Measurements from ENCODE around the gene GPANK1.
A peak's percentile ranks its signal among the peaks of the same experiment; 100 is the strongest.

Gene GPANK1

DNA sequence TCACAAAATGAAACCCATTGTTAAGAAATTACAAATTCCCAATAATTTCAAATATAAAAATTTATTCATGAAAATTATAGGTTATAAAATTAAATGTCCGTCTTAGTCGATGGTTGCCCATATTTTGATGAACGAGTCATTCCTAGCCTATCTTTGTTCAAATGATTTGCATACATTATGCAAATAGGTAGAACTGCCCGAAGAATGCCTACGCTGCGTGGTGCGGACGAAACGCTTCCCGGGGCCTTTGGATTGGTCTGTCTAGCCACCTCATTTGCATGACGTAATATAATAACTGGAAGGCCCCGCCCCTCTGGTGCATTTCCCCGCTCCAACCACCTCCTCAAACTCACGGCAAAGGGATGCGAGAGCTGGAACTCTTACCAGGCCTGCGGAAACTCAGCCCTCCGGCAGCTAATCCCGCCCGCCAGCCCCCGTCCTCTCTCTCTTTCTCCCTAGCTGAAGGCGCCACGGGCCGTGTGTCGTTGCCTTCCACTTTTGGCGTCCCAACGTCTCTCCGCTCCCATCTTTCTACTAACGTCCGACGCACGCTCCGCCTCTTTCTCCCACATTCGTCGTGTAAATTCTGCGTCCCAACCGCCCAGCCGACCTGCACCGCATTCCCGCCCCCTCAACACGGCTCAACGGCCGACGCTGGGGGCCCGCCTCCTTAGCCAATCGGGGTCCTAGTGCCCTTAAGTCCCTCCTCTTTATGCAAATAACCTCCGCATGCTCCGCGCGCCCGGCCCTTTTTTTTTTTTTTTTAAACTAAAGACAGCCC is 44.8 kb downstream of the GPANK1 start:
- H3K4me3 ChIP-seq (ENCODE audit: low read depth, low read length): peak overlapping the region; percentile 66
- H3K4me1 ChIP-seq (ENCODE audit: control insufficient read depth, insufficient read depth, low read length): peaks cover 7% of the 10 kb centered on the region; the same call in 1 of the 2 replicates
- ChIA-PET POLR2A (interaction anchor here (0.7 to 3.1 kb wide), 11 partner anchors 19 to 208 kb away, joined by 3 to 10 read pairs (median 5); partner anchors contain the start of genes ABHD16A, DDX39B, GPANK1 and HSPA1B), CTCF (interaction anchor here (0.7 to 1.5 kb wide), 3 partner anchors 13 to 322 kb away, joined by 3 read pairs; no protein-coding TSS in a partner anchor)
- H3K9me3 ChIP-seq (ENCODE audit: control insufficient read depth, insufficient read depth, low read depth, low read length): no peaks in the 10 kb centered on the region
- peaks cover 19 to 38% of the 10 kb centered on the region in 2 experiments for H3K36me3 ChIP-seq (ENCODE audit: control insufficient read depth in 2 of 2, insufficient read depth in 1 of 2, low read length in 2 of 2)
- H3K27ac ChIP-seq (ENCODE audit: extremely low read depth, low read depth, low read length): peak overlapping the region; percentile 99
- peak; percentile 48; the same call in 1 of the 2 replicates for TF ChIP-seq ZNF660 (tag by site-specific recombination; IDR thresholded peaks at IDR 0.05)
- TF ChIP-seq, protein P1, sequence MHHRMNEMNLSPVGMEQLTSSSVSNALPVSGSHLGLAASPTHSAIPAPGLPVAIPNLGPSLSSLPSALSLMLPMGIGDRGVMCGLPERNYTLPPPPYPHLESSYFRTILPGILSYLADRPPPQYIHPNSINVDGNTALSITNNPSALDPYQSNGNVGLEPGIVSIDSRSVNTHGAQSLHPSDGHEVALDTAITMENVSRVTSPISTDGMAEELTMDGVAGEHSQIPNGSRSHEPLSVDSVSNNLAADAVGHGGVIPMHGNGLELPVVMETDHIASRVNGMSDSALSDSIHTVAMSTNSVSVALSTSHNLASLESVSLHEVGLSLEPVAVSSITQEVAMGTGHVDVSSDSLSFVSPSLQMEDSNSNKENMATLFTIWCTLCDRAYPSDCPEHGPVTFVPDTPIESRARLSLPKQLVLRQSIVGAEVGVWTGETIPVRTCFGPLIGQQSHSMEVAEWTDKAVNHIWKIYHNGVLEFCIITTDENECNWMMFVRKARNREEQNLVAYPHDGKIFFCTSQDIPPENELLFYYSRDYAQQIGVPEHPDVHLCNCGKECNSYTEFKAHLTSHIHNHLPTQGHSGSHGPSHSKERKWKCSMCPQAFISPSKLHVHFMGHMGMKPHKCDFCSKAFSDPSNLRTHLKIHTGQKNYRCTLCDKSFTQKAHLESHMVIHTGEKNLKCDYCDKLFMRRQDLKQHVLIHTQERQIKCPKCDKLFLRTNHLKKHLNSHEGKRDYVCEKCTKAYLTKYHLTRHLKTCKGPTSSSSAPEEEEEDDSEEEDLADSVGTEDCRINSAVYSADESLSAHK (tag by site-specific recombination; IDR thresholded peaks at IDR 0.05): peak; percentile 47; the same call in 1 of the 2 replicates
- peak; percentile 56 for TF ChIP-seq ZBTB8A (tag by site-specific recombination; IDR thresholded peaks at IDR 0.05)
- peak; percentile 91 for TF ChIP-seq ZNF24 (tag by site-specific recombination; IDR thresholded peaks at IDR 0.05)
- TF ChIP-seq SP7 (tag by site-specific recombination; IDR thresholded peaks at IDR 0.05): peak; percentile 62
- TF ChIP-seq ZNF221 (tag by site-specific recombination; IDR thresholded peaks at IDR 0.05; ENCODE audit: borderline replicate concordance): no peak
- TF ChIP-seq ZNF629 (tag by site-specific recombination; IDR thresholded peaks at IDR 0.05): peak; percentile 99
- peak; percentile 87 for TF ChIP-seq ZBTB17 (tag by site-specific recombination; IDR thresholded peaks at IDR 0.05)
- no peak for TF ChIP-seq ZNF354C (tag by site-specific recombination; IDR thresholded peaks at IDR 0.05; ENCODE audit: borderline replicate concordance, low read depth)
- no peak for TF ChIP-seq ZNF138 (tag by site-specific recombination; IDR thresholded peaks at IDR 0.05; ENCODE audit: borderline replicate concordance)
- TF ChIP-seq ZNF174 (tag by site-specific recombination; IDR thresholded peaks at IDR 0.05): no peak
- no peak for TF ChIP-seq ZFP3 (tag by site-specific recombination; IDR thresholded peaks at IDR 0.05; ENCODE audit: low read depth)
- TF ChIP-seq, protein P2, sequence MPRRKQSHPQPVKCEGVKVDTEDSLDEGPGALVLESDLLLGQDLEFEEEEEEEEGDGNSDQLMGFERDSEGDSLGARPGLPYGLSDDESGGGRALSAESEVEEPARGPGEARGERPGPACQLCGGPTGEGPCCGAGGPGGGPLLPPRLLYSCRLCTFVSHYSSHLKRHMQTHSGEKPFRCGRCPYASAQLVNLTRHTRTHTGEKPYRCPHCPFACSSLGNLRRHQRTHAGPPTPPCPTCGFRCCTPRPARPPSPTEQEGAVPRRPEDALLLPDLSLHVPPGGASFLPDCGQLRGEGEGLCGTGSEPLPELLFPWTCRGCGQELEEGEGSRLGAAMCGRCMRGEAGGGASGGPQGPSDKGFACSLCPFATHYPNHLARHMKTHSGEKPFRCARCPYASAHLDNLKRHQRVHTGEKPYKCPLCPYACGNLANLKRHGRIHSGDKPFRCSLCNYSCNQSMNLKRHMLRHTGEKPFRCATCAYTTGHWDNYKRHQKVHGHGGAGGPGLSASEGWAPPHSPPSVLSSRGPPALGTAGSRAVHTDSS (tag by site-specific recombination; IDR thresholded peaks at IDR 0.05): no peak
- no peak for TF ChIP-seq ZNF510 (tag by site-specific recombination; IDR thresholded peaks at IDR 0.05; ENCODE audit: insufficient replicate concordance)
- TF ChIP-seq HOXD13 (CRISPR knock-in tag; IDR thresholded peaks at IDR 0.05; ENCODE audit: borderline replicate concordance): 0 out of 2 replicates have a peak, but pooled peaks have one; percentile 41
- TF ChIP-seq, protein P3, sequence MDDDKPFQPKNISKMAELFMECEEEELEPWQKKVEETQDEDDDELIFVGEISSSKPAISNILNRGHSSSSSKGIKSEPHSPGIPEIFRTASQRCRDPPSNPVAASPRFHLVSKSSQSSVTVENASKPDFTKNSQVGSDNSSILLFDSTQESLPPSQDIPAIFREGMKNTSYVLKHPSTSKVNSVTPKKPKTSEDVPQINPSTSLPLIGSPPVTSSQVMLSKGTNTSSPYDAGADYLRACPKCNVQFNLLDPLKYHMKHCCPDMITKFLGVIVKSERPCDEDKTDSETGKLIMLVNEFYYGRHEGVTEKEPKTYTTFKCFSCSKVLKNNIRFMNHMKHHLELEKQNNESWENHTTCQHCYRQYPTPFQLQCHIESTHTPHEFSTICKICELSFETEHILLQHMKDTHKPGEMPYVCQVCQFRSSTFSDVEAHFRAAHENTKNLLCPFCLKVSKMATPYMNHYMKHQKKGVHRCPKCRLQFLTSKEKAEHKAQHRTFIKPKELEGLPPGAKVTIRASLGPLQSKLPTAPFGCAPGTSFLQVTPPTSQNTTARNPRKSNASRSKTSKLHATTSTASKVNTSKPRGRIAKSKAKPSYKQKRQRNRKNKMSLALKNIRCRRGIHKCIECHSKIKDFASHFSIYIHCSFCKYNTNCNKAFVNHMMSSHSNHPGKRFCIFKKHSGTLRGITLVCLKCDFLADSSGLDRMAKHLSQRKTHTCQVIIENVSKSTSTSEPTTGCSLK (tag by site-specific recombination; IDR thresholded peaks at IDR 0.05): no peak
- TF ChIP-seq ZNF549 (tag by site-specific recombination; IDR thresholded peaks at IDR 0.05): no peak
- TF ChIP-seq, protein P4, sequence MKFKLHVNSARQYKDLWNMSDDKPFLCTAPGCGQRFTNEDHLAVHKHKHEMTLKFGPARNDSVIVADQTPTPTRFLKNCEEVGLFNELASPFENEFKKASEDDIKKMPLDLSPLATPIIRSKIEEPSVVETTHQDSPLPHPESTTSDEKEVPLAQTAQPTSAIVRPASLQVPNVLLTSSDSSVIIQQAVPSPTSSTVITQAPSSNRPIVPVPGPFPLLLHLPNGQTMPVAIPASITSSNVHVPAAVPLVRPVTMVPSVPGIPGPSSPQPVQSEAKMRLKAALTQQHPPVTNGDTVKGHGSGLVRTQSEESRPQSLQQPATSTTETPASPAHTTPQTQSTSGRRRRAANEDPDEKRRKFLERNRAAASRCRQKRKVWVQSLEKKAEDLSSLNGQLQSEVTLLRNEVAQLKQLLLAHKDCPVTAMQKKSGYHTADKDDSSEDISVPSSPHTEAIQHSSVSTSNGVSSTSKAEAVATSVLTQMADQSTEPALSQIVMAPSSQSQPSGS (tag by site-specific recombination; IDR thresholded peaks at IDR 0.05; ENCODE audit: low read depth): peak; percentile 99
- TF ChIP-seq ZNF677 (tag by site-specific recombination; IDR thresholded peaks at IDR 0.05): no peak
- TF ChIP-seq YY1 (tag by site-specific recombination; IDR thresholded peaks at IDR 0.05): peak; percentile 28; the same call in 1 of the 2 replicates
- no peak for TF ChIP-seq ZNF561 (tag by site-specific recombination; IDR thresholded peaks at IDR 0.05; ENCODE audit: borderline replicate concordance)
- TF ChIP-seq, protein P5, sequence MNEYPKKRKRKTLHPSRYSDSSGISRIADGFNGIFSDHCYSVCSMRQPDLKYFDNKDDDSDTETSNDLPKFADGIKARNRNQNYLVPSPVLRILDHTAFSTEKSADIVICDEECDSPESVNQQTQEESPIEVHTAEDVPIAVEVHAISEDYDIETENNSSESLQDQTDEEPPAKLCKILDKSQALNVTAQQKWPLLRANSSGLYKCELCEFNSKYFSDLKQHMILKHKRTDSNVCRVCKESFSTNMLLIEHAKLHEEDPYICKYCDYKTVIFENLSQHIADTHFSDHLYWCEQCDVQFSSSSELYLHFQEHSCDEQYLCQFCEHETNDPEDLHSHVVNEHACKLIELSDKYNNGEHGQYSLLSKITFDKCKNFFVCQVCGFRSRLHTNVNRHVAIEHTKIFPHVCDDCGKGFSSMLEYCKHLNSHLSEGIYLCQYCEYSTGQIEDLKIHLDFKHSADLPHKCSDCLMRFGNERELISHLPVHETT (tag by site-specific recombination; IDR thresholded peaks at IDR 0.05): peak; percentile 35; the same call in 1 of the 2 replicates
- no peak for TF ChIP-seq REPIN1 (tag by site-specific recombination; IDR thresholded peaks at IDR 0.05; ENCODE audit: low read depth)
- no peak for TF ChIP-seq ZSCAN23 (tag by site-specific recombination; IDR thresholded peaks at IDR 0.05)
- no peak for TF ChIP-seq ZNF544 (tag by site-specific recombination; IDR thresholded peaks at IDR 0.05)
- no peak for TF ChIP-seq TCF7L2 (IDR thresholded peaks at IDR 0.05; ENCODE audit: borderline replicate concordance, low read depth, low read length)
- TF ChIP-seq SP2 (tag by site-specific recombination; IDR thresholded peaks at IDR 0.05): peak; percentile 97
- peak; percentile 86 for TF ChIP-seq ZFHX2 (tag by site-specific recombination; conservative IDR thresholded peaks at IDR 0.05)
- peak; percentile 76 for TF ChIP-seq GLIS2 (tag by site-specific recombination; IDR thresholded peaks at IDR 0.05)

All from HEK293 (cell line).